Measurements from ENCODE around the gene LRP10.

GRCh38 chr14:22854963-22855724 lies 16.4 kb upstream of the LRP10 start:
- TF ChIP-seq CTCF (IDR thresholded peaks at IDR 0.05) (no peak), POLR2AphosphoS5 (IDR thresholded peaks at IDR 0.05; ENCODE audit: insufficient read depth in 1 of 2, low read depth in 1 of 2) (no peak)

Data from vagina (tissue), 2 donors.